CD1c-positive myeloid dendritic cell (primary cell): ENCODE data around the gene IGSF9B.

ENCODE experiments used
- DNase-seq: peaks from one replicate; pipeline ENCODE4 v3.0.0-alpha.2; 2016; ENCODE audit errors: extremely low spot score

Gene IGSF9B

DNA sequence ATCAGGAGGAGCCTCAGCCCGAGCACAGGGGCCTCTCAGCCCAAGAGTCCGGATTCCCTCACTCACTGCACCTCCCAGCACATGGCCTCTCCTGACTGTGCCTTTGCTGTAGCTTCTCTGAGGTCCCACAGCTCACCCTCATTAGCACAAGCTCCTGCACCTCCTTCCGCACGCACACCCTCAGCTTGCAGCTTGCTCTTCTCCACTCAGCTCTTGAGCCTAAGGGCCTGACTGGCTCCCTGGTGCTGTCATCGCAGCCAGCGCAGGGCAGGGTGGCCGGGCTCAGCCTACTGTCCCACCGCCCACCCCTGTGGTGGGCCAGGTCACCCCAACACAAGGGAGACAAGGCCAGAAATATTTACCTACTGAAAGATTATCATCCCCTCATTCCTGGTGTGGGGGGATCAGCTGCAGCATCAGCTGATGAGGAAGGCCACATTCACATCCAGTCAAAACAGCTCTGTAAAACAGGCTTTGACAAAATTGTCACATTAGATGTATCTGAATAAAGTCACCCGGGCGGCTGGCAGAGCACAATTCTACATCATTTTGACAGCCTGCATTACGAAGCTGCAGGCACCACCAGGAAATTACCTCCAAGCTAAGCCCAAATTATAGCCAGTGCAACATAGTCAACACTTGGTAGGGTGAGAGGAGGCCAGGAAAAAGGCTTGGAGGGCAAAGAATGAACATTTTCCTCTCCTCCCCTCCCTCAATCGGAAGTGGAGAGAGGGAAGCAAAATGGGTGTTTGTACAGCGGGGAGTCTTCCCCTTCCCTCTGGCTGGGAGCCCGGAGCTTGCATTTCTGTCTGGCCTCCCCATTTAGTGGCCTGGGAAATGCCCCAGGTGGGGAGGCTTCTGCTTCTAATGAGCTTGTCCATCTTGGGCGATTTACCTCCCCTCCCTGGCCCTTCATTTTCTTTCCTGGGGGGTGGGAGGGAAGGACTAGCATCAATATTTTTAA lies 29.5 kb upstream of the IGSF9B start:
- DNase-seq, result no peak

GRCh38 chr11:133984828-133985227 lies 28.1 kb upstream of the IGSF9B start:
- no peak for DNase-seq

DNA sequence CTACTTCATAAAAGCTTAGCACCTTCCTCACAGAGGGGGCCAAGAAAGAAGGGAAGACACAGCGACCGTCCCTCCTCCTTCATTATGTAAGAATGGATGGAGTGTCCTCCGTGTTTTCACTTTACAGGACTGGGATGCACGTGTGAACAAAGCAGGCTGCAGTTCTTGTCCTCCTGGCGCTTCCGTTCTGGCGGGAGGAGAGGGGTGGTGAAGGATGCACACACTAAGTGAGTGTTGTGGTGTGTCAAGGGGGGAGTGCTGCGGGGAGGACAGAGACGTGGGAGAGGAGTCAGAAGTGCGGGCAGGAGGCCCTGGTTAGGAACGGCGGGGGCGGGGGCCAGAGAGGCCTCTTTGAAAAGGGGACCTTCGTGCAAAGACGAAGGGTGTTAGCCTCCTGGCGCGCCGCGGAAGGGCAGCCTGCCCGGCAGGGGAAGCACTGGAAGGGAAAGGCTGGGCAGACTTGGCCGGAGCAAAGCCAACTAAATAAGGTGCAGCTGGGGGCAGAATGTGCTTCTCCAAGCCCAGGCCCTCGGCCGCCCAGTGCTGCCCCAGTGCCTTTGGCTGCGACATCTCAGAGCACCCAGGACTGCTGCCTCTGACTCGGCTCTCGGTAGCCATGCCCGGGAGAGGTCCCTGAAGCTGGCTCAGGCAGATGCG lies 27.0 kb upstream of the IGSF9B start:
- no peak for DNase-seq

DNA sequence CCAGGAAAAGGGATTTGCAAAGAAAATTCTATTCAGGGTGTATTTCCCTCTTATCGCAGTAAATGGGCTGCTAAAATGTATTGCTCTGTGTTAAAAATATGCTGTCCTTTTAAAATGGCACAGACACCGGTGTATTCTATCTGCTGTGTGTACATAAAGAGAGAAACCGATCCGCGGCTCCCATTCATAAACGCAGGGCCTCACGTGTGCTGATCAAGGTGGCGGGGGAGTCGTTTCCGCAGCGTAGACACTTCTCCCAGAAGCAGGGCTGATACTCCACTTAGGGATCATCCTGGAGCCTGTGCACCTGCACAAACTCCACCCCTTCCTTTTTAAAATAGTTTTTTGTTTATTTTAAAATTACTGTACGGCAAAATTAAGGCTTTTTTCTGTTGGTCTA lies 26.1 kb upstream of the IGSF9B start:
- DNase-seq, result no peak

DNA sequence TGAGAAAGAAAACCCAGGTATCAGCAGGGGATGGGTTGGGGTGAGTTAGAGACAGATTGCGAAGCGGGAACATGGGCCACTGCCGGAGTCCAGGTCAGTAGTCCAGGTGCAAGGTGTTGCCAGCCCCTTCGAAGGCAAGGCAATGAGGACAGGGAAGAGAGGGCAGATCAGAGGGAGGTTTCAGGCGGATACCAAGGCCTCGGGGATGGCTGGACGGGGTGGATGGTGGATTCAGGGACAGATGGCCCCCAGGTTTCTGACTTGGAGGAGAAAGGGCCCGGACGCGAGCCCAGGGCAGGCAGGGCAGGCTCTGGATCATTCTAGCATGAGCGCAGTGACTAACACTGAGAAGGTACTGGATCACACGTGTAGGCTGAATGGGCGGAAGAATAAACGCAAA lies 25.4 kb upstream of the IGSF9B start:
- DNase-seq, result no peak

GRCh38 chr11:133981156-133981555 lies 24.4 kb upstream of the IGSF9B start:
- no peak for DNase-seq

DNA sequence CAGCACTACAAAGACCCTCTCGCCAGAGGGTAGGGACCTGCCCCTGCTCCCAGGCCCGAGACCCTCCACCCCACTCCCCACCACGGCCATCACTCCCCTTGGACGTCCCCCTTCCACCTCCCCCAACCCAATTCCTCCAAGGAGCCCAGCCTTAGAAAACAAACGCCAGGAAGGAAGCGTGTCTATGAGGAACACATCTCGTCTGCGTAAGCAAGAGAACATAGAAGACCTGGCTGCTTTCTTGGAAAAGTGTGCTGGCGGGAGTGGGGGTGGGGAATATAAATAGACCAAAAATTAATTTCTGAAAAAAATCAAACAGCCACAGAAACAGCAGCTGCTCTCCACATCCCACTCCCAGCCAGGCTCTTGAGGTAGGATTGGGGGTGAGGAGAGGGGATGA lies 23.9 kb upstream of the IGSF9B start:
- no peak for DNase-seq

- no peak for DNase-seq
These were observed 22.0 kb upstream of the IGSF9B start for GRCh38 chr11:133978794-133979193.

- no peak for DNase-seq
These were observed 20.4 kb upstream of the IGSF9B start for GRCh38 chr11:133977067-133977677.

- DNase-seq, result no peak
These were observed 18.7 kb upstream of the IGSF9B start for GRCh38 chr11:133975488-133975849.

DNA sequence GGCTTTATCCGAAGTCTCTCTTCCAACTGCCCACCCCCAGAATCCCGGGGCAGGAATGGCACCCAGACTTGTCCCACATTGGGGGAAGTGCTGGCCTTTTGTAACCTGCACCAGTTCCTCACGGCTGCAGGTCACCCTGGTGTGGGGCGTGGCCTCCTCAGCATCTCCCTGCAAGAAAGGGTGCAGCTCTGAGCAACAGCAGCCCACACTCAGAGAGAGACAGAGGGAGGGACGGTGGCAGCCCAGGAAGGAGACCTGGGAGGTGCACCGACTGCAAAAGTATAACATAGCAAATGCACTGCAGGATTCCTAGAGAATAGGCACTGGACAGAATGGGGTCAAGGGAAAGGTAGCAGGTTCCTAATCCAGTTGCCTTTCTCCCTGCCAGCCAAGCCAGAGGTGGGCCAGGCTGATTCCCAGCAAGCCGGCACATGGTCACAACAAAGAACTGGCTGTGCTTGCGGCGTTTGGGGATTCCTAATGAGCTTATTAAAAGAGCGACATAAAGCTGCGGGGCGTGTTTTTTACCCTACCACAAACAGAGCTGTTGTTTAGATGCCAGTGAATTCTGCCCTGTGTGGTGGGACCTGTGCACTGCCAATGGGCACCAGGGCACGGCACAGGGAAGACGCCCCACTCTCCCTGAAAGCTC lies 18.2 kb upstream of the IGSF9B start:
- DNase-seq, result no peak

DNA sequence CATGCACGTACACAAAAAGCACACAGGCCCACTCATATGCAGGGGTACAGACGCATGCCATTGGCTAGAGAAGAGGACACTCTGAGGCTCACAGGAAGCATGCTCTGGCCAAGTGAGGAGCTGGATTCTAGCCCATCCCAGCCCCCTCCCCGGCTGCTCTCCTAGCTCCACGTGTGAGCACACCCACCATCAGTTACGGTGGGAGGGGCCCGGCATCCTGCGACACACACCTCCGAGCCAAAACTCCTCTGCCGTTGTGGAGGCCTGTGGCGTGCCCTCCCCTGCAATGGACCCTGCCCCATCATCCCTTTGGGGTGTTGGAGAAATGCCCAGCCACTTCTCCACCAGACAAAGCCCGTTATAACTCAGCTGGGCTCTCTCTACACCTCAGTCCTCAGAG lies 15.1 kb upstream of the IGSF9B start:
- DNase-seq, result no peak

DNA sequence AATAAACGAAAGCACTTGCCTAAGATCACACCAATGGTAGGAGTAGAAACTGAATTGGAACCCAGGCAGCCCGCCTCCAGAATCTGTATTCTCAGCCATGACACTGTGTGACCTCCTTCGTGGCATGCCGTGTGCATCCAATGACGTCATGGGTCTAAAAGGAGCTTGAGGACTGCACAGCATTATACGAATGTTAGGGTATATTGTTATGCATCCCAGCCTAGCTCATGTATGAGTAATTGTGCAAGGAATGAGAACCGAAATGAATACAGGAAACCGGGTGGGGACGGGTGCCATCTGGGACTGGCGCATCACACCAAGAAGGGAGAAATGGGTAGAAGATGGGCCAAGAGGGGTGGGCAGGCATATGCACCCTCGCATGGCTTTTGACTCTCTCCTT lies 12.3 kb upstream of the IGSF9B start:
- DNase-seq, result no peak

DNA sequence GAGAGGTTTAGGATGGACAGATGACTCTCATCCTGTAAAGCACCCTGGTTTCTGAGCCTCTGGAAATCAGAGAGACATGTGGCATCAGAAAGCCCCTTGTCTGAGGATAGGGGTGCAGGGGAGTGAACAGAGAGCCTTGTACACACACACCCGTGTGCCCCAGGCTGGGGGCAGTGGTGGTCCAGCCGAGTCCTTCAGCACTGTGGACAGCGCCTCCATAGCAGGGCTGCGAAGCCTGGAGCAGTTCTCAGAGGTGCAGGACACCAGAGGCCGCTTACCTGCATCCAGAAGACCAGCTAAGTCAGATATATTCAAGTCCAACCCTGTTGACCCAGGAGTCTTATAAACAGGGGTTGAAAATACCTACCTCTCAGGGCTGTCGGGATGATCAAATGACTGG lies 11.5 kb upstream of the IGSF9B start:
- DNase-seq, result no peak

GRCh38 chr11:133967599-133968238 lies 11.0 kb upstream of the IGSF9B start:
- no peak for DNase-seq

DNA sequence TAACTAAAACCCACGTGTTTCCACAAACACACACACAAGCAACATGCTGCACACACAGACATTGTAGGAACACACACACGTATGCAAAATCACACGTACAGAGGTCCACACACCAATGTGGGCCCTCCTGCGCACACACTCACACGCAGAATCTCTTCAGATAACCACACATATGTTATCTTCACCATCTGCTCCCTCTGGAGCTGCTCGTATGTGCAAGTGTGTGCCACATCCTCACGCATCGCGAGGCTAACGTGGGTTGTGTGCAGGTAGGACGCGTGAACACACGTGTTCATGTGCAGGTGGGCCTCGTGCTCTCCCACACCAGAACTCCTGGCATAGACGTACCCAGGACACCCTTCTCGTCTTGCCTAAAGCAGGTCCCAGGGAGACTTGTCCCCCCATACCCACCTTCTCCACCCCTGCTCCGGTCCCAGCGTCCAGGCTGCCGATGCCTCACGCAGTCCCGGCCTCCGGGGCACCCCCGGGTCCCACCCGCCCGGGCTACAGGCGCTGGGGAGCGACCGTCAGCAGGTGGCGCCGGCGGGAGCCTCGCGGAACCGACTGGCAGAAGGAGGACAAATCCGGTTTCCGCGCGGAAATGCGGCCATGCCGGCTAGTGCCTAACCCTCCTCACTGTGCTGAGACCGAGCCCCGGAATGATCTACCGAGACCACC lies 10.3 kb upstream of the IGSF9B start:
- DNase-seq, result no peak

GRCh38 chr11:133966172-133966651 lies 9.4 kb upstream of the IGSF9B start:
- DNase-seq, result no peak

DNA sequence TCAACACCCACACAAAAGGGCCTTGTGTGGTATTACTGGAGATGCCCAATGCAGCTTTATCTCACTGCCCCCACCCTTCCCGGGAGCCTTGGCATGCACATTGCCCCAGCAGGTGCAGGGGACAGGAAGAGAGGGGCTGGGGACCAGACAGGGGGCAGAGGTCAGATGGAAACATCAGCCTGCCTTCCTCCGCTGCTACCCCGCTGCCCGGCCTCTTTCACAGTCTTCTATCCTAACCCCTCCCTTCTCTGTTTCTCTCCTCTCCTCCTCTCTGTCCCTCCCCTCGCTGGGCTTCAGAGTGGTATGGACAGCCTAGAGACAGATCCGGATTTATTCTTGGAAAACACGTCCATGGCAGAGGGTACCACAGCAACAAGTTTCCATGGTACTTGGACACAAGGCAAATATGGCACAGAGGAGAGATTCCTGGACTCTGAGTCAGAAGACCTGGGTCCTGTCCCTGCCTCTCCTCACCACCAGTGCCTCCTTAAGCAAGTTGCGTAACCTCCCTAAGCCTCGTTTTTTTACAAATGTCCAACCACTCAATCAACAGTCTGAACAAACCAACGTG lies 8.3 kb upstream of the IGSF9B start:
- no peak for DNase-seq

GRCh38 chr11:133964356-133964755 lies 7.6 kb upstream of the IGSF9B start:
- DNase-seq, result no peak

GRCh38 chr11:133961890-133962289 lies 5.1 kb upstream of the IGSF9B start:
- DNase-seq, result no peak

DNA sequence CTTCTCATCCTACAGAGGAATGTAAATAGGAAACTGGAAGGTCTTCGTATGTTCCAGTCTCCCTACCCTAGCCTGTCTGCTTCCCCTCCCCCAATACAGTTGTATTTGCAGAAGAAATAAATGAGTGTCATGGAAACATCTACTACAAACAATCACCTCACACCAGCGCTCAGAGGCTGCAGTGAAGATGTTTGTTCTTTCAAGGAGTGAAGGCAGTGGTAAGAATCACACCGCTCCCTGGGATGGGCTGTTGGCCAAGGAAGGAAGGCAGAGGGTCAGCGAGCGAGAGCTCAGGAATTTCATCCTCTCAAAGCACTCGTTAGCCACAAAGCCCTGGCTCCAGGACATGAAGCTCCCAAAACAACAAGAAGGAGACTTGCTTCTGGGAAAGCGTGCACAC lies 1.1 kb upstream of the IGSF9B start:
- DNase-seq, result no peak
